GM10266 (cell line): ENCODE results near the gene SLC16A5.

Experiments used
- DNase-seq: peaks from one replicate; pipeline ENCODE4 v3.0.0; 2012; ENCODE audit errors: extremely low spot score
- CTCF ChIP-seq: IDR thresholded peaks from 2 replicates; pipeline ENCODE4 v1.5.1; 2012; ENCODE audit warnings: mild to moderate bottlenecking, low read depth; ENCODE audit not compliant: control insufficient read depth, insufficient read depth; ENCODE audit errors: missing control alignments

The SLC16A5 gene

GRCh38 chr17:75090871-75091854 lies 3.4 kb downstream of the SLC16A5 start:
- no peak for DNase-seq
- no peak for TF ChIP-seq CTCF

- TF ChIP-seq CTCF = no peak
- no peak for DNase-seq
Observed at GRCh38 chr17:75091855-75092327, 4.1 kb downstream of the SLC16A5 start.

- DNase-seq = no peak
- no peak for TF ChIP-seq CTCF
Observed at GRCh38 chr17:75093548-75094158, 5.9 kb downstream of the SLC16A5 start.

- TF ChIP-seq CTCF = no peak
Observed at GRCh38 chr17:75094871-75095399, 7.2 kb downstream of the SLC16A5 start.

GRCh38 chr17:75096082-75096625 lies 8.4 kb downstream of the SLC16A5 start:
- DNase-seq = no peak
- TF ChIP-seq CTCF = no peak

More at GRCh38 chr17:75094871-75095399, 7.2 kb downstream of the SLC16A5 start:
- DNase-seq = no peak

- no peak for DNase-seq
- no peak for TF ChIP-seq CTCF
Observed at GRCh38 chr17:75097865-75098264, 10.1 kb downstream of the SLC16A5 start.
